HepG2 (cell line): ENCODE measurements around the gene GRIN2C. TPM values are rescaled to one million over a fixed set of nuclear protein-coding genes. Genes with fewer than 3 reads are reported as not detected.
A peak's percentile ranks its signal among the peaks of the same experiment; 100 is the strongest.

Source experiments
- KAT8 ChIP-seq: IDR thresholded peaks from 2 replicates; pipeline ENCODE4 v1.6.1; 2016; ENCODE audit warnings: missing genetic modification reagents, missing compliant biosample characterization
- KLF9 ChIP-seq: IDR thresholded peaks from 2 replicates; pipeline ENCODE4 v1.6.1; 2016; ENCODE audit warnings: low read depth
- NFE2 ChIP-seq: sonication (generic); formaldehyde crosslinking; IDR thresholded peaks from 2 replicates; pipeline ENCODE4 v1.4.0; 2020; ENCODE audit warnings: missing genetic modification reagents
- PAX8 ChIP-seq: sonication (generic); formaldehyde crosslinking; IDR thresholded peaks from 2 replicates; pipeline ENCODE4 v1.8.0; 2022; ENCODE audit warnings: mild to moderate bottlenecking, missing genetic modification reagents, borderline replicate concordance
- PHF8 ChIP-seq: sonication (generic); formaldehyde crosslinking; IDR thresholded peaks from 2 replicates; pipeline ENCODE4 v1.5.0; 2020; ENCODE audit warnings: missing genetic modification reagents
- SIN3A ChIP-seq: IDR thresholded peaks from 2 replicates; pipeline ENCODE4 v1.6.1; 2011; ENCODE audit warnings: low read depth, mild to moderate bottlenecking, control low read depth, low read length, borderline replicate concordance
- THYN1 ChIP-seq: sonication (generic); formaldehyde crosslinking; IDR thresholded peaks from 2 replicates; pipeline ENCODE4 v1.8.1; 2023; ENCODE audit warnings: low read depth, mild to moderate bottlenecking, moderate library complexity, missing genetic modification reagents, borderline replicate concordance
- TSC22D2 ChIP-seq: sonication (generic); formaldehyde crosslinking; IDR thresholded peaks from 2 replicates; pipeline ENCODE4 v1.5.1; 2020; ENCODE audit warnings: missing genetic modification reagents, mild to moderate bottlenecking, borderline replicate concordance
- ZMAT3 ChIP-seq: sonication (generic); formaldehyde crosslinking; conservative IDR thresholded peaks from 2 replicates; pipeline ENCODE4 v1.7.0; 2021; ENCODE audit warnings: missing genetic modification reagents
- ZNF431 ChIP-seq: sonication (generic); formaldehyde crosslinking; IDR thresholded peaks from 2 replicates; pipeline ENCODE4 v1.9.0; 2022; ENCODE audit warnings: missing genetic modification reagents, low read depth, mild to moderate bottlenecking, borderline replicate concordance
- ZNF510 ChIP-seq: sonication (generic); formaldehyde crosslinking; IDR thresholded peaks from 2 replicates; pipeline ENCODE4 v1.4.0; 2020; ENCODE audit warnings: low read depth, mild to moderate bottlenecking, missing genetic modification reagents
- ZNF547 ChIP-seq: sonication (generic); formaldehyde crosslinking; IDR thresholded peaks from 2 replicates; pipeline ENCODE4 v1.5.1; 2020; ENCODE audit warnings: mild to moderate bottlenecking, missing genetic modification reagents
- ZNF616 ChIP-seq: sonication (generic); formaldehyde crosslinking; IDR thresholded peaks from 2 replicates; pipeline ENCODE4 v1.5.0; 2020; ENCODE audit warnings: low read depth, mild to moderate bottlenecking, missing genetic modification reagents
- ZNF652 ChIP-seq: IDR thresholded peaks from 2 replicates; pipeline ENCODE4 v1.6.1; 2016; ENCODE audit warnings: low read depth, borderline replicate concordance
- ZNF672 ChIP-seq: sonication (generic); formaldehyde crosslinking; IDR thresholded peaks from 2 replicates; pipeline ENCODE4 v1.8.1; 2022; ENCODE audit warnings: missing genetic modification reagents
- polyA plus RNA-seq, 8 experiments: library from polyadenylated mRNA; depleted of rRNA in 3 of 8; stranded (reverse) in 7 of 8; unstranded in 1 of 8; fragments of >200 nt; fragmentation: Illumina TruSeq in 4 of 8; extraction: Trizol in 4 of 8; gene quantifications; 2 replicates each; pipeline versions ENCODE4 v1.2.1 to v1.2.3, GENCODE V29; 2011 to 2016; ENCODE audit warnings: low read depth in 4 of 8, missing spikeins in 1 of 8, mixed read lengths in 1 of 8; ENCODE audit not compliant: insufficient read depth in 1 of 8
- total RNA-seq, 5 experiments: library from RNA; depleted of rRNA; stranded (reverse); fragments of >200 nt; fragmentation: Illumina TruSeq; extraction: Trizol; gene quantifications; 2 replicates each; pipeline ENCODE4 v1.2.3, GENCODE V29; 2016; ENCODE audit warnings: low read depth in 1 of 5
- TF ChIP-seq, protein P1 (sequence below): sonication (generic); formaldehyde crosslinking; conservative IDR thresholded peaks from 2 replicates; pipeline ENCODE4 v1.4.0; 2020; ENCODE audit warnings: missing genetic modification reagents
- TF ChIP-seq, protein P2 (sequence below): sonication (generic); formaldehyde crosslinking; IDR thresholded peaks from 2 replicates; pipeline ENCODE4 v1.5.1; 2020; ENCODE audit warnings: mild to moderate bottlenecking, missing genetic modification reagents, moderate library complexity
- TF ChIP-seq, protein P3 (sequence below): sonication (generic); formaldehyde crosslinking; conservative IDR thresholded peaks from 2 replicates; pipeline ENCODE4 v1.8.0; 2022; ENCODE audit warnings: mild to moderate bottlenecking, moderate library complexity, missing genetic modification reagents
- TF ChIP-seq, protein P4 (sequence below): sonication (generic); formaldehyde crosslinking; IDR thresholded peaks from 2 replicates; pipeline ENCODE4 v1.5.1; 2020; ENCODE audit warnings: mild to moderate bottlenecking, missing genetic modification reagents

Gene GRIN2C
- total and polyA plus RNA-seq, 2 of the 13 experiments (the other 11 are each of a cell fraction or from before 2014, with no cell fraction given): 0.03 to 0.11 TPM

DNA sequence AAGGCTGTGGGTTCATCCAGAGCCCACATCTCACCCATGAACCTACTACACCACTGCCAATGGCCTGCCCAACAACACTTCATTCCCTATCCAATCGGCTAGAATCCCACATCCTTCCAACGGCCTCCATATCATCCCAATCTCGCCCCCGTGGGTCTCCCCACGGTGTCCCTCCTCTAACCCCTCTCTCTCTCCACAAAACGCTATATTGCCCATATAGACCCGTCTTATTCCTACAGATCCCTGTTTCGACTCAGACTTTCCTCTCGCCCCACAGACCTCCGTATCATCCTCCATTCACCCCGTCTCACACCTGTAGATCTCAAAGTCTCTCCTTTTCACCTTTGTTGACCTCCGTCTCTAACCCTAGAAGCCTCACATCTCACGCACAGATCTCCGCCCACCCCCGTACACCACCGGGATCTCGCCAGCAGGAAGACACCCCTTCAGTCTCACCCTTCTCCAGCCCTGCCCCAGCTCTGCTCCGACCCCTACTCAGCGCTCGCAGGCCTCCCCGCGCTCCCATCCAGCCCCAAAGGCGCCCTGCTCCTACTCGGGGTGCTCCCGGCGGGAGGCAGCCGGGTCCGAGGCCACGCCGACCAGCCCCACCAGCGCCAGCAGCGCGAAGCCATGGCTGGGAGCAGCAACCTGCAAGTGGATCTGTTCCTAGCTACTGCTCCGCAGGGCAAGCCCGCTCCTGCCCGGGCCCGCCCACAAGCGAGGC lies 12.8 kb upstream of the GRIN2C start, which contains the start of gene FDXR (continued):
- TF ChIP-seq, protein P1, sequence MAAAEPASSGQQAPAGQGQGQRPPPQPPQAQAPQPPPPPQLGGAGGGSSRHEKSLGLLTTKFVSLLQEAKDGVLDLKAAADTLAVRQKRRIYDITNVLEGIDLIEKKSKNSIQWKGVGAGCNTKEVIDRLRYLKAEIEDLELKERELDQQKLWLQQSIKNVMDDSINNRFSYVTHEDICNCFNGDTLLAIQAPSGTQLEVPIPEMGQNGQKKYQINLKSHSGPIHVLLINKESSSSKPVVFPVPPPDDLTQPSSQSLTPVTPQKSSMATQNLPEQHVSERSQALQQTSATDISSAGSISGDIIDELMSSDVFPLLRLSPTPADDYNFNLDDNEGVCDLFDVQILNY (CRISPR knock-in tag): 0 out of 2 replicates have a peak, but pooled peaks have one; percentile 45
- TF ChIP-seq ZMAT3 (CRISPR knock-in tag): peak; percentile 82
- no peak; the same call in 1 of the 2 replicates for TF ChIP-seq ZNF652
- TF ChIP-seq, protein P2, sequence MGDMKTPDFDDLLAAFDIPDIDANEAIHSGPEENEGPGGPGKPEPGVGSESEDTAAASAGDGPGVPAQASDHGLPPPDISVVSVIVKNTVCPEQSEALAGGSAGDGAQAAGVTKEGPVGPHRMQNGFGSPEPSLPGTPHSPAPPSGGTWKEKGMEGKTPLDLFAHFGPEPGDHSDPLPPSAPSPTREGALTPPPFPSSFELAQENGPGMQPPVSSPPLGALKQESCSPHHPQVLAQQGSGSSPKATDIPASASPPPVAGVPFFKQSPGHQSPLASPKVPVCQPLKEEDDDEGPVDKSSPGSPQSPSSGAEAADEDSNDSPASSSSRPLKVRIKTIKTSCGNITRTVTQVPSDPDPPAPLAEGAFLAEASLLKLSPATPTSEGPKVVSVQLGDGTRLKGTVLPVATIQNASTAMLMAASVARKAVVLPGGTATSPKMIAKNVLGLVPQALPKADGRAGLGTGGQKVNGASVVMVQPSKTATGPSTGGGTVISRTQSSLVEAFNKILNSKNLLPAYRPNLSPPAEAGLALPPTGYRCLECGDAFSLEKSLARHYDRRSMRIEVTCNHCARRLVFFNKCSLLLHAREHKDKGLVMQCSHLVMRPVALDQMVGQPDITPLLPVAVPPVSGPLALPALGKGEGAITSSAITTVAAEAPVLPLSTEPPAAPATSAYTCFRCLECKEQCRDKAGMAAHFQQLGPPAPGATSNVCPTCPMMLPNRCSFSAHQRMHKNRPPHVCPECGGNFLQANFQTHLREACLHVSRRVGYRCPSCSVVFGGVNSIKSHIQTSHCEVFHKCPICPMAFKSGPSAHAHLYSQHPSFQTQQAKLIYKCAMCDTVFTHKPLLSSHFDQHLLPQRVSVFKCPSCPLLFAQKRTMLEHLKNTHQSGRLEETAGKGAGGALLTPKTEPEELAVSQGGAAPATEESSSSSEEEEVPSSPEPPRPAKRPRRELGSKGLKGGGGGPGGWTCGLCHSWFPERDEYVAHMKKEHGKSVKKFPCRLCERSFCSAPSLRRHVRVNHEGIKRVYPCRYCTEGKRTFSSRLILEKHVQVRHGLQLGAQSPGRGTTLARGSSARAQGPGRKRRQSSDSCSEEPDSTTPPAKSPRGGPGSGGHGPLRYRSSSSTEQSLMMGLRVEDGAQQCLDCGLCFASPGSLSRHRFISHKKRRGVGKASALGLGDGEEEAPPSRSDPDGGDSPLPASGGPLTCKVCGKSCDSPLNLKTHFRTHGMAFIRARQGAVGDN: peak; percentile 88
- 0 out of 2 replicates have a peak, but pooled peaks have one; percentile 21 for TF ChIP-seq ZNF616 (CRISPR knock-in tag)
- peak; percentile 90 for TF ChIP-seq TSC22D2 (CRISPR knock-in tag)
- TF ChIP-seq KLF9: peak; percentile 6; the same call in 1 of the 2 replicates
- TF ChIP-seq, protein P3, sequence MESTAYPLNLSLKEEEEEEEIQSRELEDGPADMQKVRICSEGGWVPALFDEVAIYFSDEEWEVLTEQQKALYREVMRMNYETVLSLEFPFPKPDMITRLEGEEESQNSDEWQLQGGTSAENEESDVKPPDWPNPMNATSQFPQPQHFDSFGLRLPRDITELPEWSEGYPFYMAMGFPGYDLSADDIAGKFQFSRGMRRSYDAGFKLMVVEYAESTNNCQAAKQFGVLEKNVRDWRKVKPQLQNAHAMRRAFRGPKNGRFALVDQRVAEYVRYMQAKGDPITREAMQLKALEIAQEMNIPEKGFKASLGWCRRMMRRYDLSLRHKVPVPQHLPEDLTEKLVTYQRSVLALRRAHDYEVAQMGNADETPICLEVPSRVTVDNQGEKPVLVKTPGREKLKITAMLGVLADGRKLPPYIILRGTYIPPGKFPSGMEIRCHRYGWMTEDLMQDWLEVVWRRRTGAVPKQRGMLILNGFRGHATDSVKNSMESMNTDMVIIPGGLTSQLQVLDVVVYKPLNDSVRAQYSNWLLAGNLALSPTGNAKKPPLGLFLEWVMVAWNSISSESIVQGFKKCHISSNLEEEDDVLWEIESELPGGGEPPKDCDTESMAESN (CRISPR knock-in tag): peak; percentile 64; the same call in 1 of the 2 replicates
- no peak; the same call in 1 of the 2 replicates for TF ChIP-seq ZNF672 (CRISPR knock-in tag)
- no peak for TF ChIP-seq PAX8 (CRISPR knock-in tag)
- 0 out of 2 replicates have a peak, but pooled peaks have one; percentile 66 for TF ChIP-seq ZNF510
- TF ChIP-seq SIN3A: peak; percentile 63; the same call in 1 of the 2 replicates
- 0 out of 2 replicates have a peak, but pooled peaks have one; percentile 75 for TF ChIP-seq ZNF431 (CRISPR knock-in tag)
- no peak for TF ChIP-seq KAT8 (CRISPR knock-in tag)
- TF ChIP-seq ZNF547: peak; percentile 70
- TF ChIP-seq PHF8: peak; percentile 93
- TF ChIP-seq, protein P4, sequence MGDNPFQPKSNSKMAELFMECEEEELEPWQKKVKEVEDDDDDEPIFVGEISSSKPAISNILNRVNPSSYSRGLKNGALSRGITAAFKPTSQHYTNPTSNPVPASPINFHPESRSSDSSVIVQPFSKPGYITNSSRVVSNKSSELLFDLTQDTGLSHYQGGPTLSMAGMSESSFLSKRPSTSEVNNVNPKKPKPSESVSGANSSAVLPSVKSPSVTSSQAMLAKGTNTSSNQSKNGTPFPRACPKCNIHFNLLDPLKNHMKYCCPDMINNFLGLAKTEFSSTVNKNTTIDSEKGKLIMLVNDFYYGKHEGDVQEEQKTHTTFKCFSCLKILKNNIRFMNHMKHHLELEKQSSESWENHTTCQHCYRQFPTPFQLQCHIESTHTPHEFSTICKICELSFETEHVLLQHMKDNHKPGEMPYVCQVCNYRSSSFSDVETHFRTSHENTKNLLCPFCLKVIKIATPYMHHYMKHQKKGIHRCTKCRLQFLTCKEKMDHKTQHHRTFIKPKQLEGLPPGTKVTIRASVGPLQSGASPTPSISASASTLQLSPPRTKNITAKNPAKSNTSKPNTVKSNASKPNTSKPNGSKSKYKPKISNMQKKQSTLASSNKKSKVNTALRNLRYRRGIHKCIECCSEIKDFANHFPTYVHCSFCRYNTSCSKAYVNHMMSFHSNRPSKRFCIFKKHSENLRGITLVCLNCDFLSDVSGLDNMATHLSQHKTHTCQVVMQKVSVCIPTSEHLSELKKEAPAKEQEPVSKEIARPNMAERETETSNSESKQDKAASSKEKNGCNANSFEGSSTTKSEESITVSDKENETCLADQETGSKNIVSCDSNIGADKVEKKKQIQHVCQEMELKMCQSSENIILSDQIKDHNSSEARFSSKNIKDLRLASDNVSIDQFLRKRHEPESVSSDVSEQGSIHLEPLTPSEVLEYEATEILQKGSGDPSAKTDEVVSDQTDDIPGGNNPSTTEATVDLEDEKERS (CRISPR knock-in tag): peak; percentile 82
- no peak for TF ChIP-seq NFE2 (CRISPR knock-in tag)
- TF ChIP-seq THYN1 (CRISPR knock-in tag): peak; percentile 82; the same call in 1 of the 2 replicates
